B cell (primary cell): ENCODE measurements around the gene UBFD1.

ENCODE experiments used
- CTCF ChIP-seq: fragments of 200-600 bp; IDR thresholded peaks from one replicate; pipeline ENCODE4 v1.8.0; 2022; ENCODE audit warnings: antibody characterized with exemption, mild to moderate bottlenecking
- EZH2 ChIP-seq: IDR thresholded peaks from 2 replicates; pipeline ENCODE4 v1.6.1; 2012; ENCODE audit warnings: borderline replicate concordance, low read depth, mild to moderate bottlenecking, moderate library complexity, low read length; ENCODE audit not compliant: insufficient read depth, poor library complexity, severe bottlenecking

- TF ChIP-seq CTCF (no peak), EZH2 (no peak)
Observed at GRCh38 chr16:23571895-23572294, 14.4 kb downstream of the UBFD1 start.
